NB4 (cell line): Measurements from ENCODE around the gene NOS2.

ENCODE experiments used
- TF ChIP-seq, protein P1 (sequence below): IDR thresholded peaks from one replicate; pipeline ENCODE4 v1.5.1; 2012; ENCODE audit warnings: low read depth, low read length
- TF ChIP-seq, protein P2 (sequence below): IDR thresholded peaks from 2 replicates; pipeline ENCODE4 v1.6.1; 2011; ENCODE audit warnings: low read depth, low read length

DNA sequence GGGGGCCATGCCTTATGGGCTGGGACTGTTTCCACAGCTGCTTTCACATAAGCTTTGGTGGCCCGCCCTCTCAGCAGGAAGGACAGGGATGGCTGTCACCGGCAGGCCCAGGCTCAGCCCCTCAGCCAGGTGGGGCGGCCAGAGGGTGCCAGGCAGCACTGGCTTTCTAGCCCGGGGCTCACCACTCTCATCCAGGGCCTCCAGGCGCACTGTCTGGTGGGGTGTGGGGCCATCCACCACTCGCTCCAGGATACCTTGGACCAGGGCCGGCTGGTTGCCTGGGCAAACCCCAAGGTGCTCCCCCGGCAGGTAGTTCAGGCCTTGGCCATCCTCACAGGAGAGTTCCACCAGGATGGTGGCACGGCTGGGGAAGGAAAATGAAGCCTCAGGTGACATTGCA lies 35.0 kb downstream of the NOS2 start:
- TF ChIP-seq, protein P1, sequence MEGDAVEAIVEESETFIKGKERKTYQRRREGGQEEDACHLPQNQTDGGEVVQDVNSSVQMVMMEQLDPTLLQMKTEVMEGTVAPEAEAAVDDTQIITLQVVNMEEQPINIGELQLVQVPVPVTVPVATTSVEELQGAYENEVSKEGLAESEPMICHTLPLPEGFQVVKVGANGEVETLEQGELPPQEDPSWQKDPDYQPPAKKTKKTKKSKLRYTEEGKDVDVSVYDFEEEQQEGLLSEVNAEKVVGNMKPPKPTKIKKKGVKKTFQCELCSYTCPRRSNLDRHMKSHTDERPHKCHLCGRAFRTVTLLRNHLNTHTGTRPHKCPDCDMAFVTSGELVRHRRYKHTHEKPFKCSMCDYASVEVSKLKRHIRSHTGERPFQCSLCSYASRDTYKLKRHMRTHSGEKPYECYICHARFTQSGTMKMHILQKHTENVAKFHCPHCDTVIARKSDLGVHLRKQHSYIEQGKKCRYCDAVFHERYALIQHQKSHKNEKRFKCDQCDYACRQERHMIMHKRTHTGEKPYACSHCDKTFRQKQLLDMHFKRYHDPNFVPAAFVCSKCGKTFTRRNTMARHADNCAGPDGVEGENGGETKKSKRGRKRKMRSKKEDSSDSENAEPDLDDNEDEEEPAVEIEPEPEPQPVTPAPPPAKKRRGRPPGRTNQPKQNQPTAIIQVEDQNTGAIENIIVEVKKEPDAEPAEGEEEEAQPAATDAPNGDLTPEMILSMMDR, result no peak
- TF ChIP-seq, protein P2, sequence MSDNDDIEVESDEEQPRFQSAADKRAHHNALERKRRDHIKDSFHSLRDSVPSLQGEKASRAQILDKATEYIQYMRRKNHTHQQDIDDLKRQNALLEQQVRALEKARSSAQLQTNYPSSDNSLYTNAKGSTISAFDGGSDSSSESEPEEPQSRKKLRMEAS, result no peak
